ENCODE data around the gene ACTR3C.

- TF ChIP-seq, protein P1, sequence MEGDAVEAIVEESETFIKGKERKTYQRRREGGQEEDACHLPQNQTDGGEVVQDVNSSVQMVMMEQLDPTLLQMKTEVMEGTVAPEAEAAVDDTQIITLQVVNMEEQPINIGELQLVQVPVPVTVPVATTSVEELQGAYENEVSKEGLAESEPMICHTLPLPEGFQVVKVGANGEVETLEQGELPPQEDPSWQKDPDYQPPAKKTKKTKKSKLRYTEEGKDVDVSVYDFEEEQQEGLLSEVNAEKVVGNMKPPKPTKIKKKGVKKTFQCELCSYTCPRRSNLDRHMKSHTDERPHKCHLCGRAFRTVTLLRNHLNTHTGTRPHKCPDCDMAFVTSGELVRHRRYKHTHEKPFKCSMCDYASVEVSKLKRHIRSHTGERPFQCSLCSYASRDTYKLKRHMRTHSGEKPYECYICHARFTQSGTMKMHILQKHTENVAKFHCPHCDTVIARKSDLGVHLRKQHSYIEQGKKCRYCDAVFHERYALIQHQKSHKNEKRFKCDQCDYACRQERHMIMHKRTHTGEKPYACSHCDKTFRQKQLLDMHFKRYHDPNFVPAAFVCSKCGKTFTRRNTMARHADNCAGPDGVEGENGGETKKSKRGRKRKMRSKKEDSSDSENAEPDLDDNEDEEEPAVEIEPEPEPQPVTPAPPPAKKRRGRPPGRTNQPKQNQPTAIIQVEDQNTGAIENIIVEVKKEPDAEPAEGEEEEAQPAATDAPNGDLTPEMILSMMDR (IDR thresholded peaks at IDR 0.05) = no peak
- TF ChIP-seq POLR2A (IDR thresholded peaks at IDR 0.05; ENCODE audit: low read depth) (no peak), EP300 (IDR thresholded peaks at IDR 0.05) (no peak)
Observed at GRCh38 chr7:150330211-150330885, 7.0 kb upstream of the ACTR3C start.
